ENCODE results near the gene RNF5.

DNA sequence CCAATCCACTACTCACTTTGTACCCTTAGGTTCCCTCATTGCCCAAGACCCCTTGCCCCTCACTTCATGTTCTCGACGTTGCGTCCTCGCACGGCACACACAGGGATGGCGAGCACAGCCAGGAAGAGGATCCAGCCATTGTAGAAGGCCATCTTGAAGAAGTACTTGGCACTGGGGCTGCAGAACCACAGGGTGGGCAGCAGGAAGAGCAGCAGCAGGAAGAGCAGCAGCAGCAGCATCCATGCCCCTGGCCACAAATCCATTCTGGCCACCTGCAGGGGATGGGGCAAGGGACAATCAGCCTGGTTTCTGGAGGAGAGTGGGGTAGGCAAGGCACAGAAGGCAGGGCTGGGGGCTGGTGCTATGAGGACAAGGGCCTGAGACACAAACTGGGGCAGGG, 7.0 kb upstream of the RNF5 start:
- no peak for TF ChIP-seq POLR2A (IDR thresholded peaks at IDR 0.05; ENCODE audit: low read length)
- TF ChIP-seq GATA1 (IDR thresholded peaks at IDR 0.05; ENCODE audit: low read depth, low read length), result no peak

Measured in erythroblast (primary cell).